Right lobe of liver (tissue), 4 donors: ENCODE results near the gene TUBG2.

Experiments
- POLR2A ChIP-seq: fragments of 450-650 bp; IDR thresholded peaks from one replicate; pipeline ENCODE4 v1.6.1; 2017; ENCODE audit warnings: antibody characterized with exemption, mild to moderate bottlenecking
- TF ChIP-seq, protein P1 (sequence below), 4 donors: fragments of 200-600 bp in 3 of 4; fragments of 450-650 bp in 1 of 4; IDR thresholded peaks; one replicate each; pipeline versions ENCODE4 v1.5.1 to v1.8.0; 2016 to 2022; ENCODE audit warnings: antibody characterized with exemption in 4 of 4, mild to moderate bottlenecking in 2 of 4
- donor health status: DM: no; HTN: no; CAD: no.
- donor health status: DM: no; HTN: no; CAD: no.
- donor health status: DM: no; HTN: yes; CAD: no.

DNA sequence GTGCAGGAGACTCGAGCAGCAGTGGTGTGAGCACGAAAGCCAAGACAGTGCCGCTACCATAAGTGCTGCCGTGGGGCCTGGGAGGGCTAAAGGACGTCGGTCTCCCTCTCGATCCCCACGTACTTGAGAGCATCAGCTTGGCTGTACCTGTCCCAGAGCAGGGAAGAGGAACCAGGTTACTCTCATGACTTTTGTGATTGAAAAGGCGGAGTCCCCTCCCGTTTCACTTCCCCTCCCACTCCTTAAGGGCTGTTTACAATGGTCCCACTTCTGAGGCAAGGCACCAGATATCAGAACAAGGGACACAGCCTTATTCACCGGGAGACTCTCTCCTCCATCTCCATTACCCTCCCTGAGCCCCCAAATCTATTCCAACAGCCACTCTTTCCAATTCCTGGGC lies 43.4 kb downstream of the TUBG2 start:
- TF ChIP-seq, protein P1, sequence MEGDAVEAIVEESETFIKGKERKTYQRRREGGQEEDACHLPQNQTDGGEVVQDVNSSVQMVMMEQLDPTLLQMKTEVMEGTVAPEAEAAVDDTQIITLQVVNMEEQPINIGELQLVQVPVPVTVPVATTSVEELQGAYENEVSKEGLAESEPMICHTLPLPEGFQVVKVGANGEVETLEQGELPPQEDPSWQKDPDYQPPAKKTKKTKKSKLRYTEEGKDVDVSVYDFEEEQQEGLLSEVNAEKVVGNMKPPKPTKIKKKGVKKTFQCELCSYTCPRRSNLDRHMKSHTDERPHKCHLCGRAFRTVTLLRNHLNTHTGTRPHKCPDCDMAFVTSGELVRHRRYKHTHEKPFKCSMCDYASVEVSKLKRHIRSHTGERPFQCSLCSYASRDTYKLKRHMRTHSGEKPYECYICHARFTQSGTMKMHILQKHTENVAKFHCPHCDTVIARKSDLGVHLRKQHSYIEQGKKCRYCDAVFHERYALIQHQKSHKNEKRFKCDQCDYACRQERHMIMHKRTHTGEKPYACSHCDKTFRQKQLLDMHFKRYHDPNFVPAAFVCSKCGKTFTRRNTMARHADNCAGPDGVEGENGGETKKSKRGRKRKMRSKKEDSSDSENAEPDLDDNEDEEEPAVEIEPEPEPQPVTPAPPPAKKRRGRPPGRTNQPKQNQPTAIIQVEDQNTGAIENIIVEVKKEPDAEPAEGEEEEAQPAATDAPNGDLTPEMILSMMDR (IDR thresholded peaks at IDR 0.05): no peak
- TF ChIP-seq POLR2A: no peak
